DMS114 treated with DMSO at 0.1 percent for 48 hours (cell line): ENCODE measurements around the gene RMDN2.
A peak's percentile ranks its signal among the peaks of the same experiment; 100 is the strongest.
"Not testable (repeated sequence)": the region's sequence is repeated elsewhere in the genome, so short reads cannot be mapped to it uniquely, and the experiment has no call there.

ENCODE experiments used
- DNase-seq: peaks from one replicate; lab custom pipeline; 2025; ENCODE audit not compliant: unreplicated experiment; lab: John Stamatoyannopoulos, UW

RMDN2 gene

DNA sequence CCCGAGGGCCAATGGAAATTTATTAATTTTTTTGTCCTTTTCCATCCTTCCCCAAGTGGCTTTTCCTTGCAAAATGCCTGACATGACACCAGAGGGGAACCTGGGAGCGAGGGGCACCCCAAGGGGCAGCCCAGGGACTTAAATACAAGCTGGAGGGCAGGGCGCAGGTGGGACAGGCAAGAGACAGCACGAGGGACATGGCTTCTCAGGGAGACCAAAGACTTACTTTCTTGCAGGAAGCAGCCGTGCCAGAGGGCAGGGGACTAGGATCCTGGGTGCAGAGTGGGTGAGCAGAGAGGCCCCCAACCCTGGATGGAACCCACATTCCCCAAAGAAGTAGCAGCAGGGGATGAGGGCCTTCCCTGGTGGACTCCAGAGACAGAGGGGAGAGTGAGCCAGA, 5.3 kb downstream of the RMDN2 start:
- DNase-seq = not testable (repeated sequence)

DNA sequence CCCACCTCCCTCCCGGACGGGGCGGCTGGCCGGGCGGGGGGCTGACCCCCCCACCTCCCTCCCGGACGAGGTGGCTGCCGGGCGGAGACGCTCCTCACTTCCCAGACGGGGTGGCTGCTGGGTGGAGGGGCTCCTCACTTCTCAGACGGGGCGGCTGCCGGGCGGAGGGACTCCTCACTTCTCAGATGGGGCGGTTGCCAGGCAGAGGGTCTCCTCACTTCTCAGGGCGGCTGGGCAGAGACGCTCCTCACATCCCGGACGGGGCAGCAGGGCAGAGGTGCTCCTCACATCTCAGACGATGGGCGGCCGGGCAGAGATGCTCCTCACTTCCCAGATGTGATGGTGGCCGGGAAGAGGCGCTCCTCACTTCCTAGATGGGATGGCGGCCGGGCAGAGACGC, 7.8 kb downstream of the RMDN2 start:
- not testable (repeated sequence) for DNase-seq

GRCh38 chr2:37934591-37935513, 9.8 kb downstream of the RMDN2 start:
- no peak for DNase-seq

- DNase-seq = not testable (repeated sequence)
Measured at GRCh38 chr2:37937568-37937967, 12.5 kb downstream of the RMDN2 start.

GRCh38 chr2:37941267-37941666, 16.2 kb downstream of the RMDN2 start:
- DNase-seq = not testable (repeated sequence)

- DNase-seq = no peak
Measured at GRCh38 chr2:37944268-37944667, 19.2 kb downstream of the RMDN2 start.

DNA sequence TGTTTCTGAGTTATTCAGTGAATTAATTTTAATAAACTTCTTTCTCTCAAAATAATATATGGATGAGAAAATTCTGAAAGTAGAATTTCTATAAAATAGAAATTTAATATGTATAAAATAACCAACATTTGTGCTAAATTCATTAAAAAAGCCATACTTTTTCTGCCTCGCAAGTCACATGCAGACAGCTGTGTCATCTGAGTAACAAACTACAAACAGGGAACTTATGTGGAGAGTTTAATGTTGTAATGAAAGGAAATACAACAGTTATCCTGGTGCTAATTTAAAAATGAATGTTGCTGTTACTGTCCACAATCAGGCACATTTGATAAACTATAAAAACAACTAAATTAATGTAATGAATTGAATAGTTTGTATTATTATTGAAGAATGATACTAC, 22.2 kb downstream of the RMDN2 start:
- DNase-seq = no peak

GRCh38 chr2:37962018-37962739, 37.1 kb downstream of the RMDN2 start:
- not testable (repeated sequence) for DNase-seq

- not testable (repeated sequence) for DNase-seq
Measured at GRCh38 chr2:37962740-37963121, 37.6 kb downstream of the RMDN2 start.

- not testable (repeated sequence) for DNase-seq
Measured at GRCh38 chr2:37963901-37964300, 38.8 kb downstream of the RMDN2 start.

DNA sequence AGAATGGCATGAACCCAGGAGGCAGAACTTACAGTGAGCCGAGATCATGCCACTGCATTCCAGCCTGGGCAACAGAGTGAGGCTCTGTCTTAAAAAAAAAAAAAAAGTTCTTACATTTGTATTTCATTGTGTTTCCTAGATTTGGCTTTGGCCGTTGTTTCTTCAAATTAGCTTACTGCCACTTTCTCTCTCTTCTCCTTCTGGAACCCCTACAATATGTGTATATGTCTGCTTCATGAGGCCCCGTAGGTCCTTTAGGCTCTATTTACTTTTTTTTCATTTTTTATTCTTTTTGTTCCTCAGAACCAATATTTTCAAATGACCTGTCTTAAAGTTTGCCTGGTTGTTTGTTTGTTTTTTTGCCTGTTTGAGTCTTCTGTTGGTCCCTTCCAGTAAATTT, 41.2 kb downstream of the RMDN2 start:
- DNase-seq = no peak

DNA sequence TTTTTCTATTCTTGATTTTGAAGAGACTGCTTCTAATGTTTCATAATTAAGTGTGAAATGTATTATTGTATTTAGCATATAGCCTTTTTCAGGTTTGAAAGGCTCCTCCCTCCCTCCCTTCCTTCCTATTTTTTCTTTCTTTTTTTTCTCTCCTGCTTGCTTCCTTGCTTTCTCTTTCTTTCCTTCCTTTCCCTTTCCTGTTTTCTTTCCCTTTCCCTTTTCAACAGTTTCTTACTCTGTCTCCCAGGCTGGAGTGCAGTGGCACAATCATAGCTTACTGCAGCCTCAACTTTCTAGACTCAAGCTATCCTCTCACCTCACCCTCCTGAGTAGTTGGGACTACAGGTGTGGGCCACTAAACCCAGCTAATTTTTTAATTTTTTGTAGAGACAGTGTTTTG, 44.6 kb downstream of the RMDN2 start:
- no peak for DNase-seq

- DNase-seq = no peak
Measured at GRCh38 chr2:37971971-37972370, 46.9 kb downstream of the RMDN2 start.

GRCh38 chr2:37973615-37974353, 48.7 kb downstream of the RMDN2 start:
- DNase-seq = no peak

DNA sequence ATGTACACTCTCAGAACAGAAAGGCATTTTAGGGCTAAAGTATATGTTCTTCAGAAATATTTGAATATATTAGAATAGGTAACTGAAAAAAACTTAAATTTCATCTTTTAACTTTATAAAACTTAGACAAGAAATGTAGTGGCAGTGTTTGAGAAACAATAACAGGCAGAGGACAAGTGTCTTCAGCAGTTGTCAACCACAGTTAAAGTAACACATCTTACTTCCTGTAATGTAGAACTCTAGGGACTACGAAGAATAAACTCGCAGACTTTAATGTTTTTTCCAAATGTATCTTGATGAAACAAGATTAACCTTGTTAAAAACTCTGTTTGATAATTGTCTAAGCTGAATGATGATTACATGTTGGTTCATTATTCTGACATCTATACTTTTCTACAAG, 50.7 kb downstream of the RMDN2 start:
- DNase-seq = no peak

- no peak for DNase-seq
Measured at GRCh38 chr2:37976411-37976810, 51.3 kb downstream of the RMDN2 start.

GRCh38 chr2:37982147-37982582, 57.1 kb downstream of the RMDN2 start:
- peak; percentile 40 for DNase-seq

DNA sequence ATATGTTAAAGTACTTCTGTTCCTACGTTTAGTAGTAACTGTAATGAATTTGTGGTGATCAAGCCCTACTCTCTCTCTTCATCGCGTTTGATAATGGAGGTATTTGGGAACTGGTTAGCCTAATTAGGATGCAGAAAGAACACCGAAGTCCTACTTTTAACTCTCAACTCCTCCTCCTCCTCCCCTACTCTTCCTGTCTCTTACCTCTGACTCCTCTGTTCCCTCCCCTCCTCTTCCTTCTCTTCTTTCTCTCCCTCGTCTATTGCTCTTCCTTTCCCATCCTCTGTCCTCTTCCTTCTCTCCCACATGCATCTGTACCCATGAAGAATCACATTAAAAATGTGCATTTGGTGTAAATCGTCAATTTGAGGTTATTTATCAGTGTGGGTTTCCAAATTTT, 57.8 kb downstream of the RMDN2 start:
- no peak for DNase-seq

DNA sequence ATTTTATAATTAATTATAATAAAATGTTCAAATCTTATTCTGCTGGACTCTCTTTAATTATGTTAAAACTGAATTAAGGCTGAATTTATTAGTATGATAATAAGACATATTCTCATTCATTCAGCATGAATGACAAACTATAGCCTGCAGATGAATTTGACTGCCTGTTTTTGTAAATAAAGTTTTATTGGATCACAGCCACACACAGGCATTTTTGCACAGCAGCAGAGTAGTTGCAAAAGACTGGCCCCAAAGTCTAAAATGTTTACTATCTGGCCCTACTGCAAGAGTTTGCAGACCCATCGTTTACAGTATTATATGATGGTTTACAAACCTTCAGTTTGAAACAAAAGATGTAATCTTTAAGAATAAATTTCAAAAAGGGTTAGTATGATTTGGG, 58.6 kb downstream of the RMDN2 start:
- no peak for DNase-seq

GRCh38 chr2:37984176-37984575, 59.1 kb downstream of the RMDN2 start:
- DNase-seq = no peak

GRCh38 chr2:37984589-37984988, 59.5 kb downstream of the RMDN2 start:
- DNase-seq = no peak
